ENCODE data around the gene PDCD6IP. TPM values are rescaled to one million over a fixed set of nuclear protein-coding genes. Genes with fewer than 3 reads are reported as not detected.
"Not testable (repeated sequence)": the region's sequence is repeated elsewhere in the genome, so short reads cannot be mapped to it uniquely, and the experiment has no call there.

Gene PDCD6IP
- total RNA-seq, 1 experiment from 2014 or later: 205 TPM

DNA sequence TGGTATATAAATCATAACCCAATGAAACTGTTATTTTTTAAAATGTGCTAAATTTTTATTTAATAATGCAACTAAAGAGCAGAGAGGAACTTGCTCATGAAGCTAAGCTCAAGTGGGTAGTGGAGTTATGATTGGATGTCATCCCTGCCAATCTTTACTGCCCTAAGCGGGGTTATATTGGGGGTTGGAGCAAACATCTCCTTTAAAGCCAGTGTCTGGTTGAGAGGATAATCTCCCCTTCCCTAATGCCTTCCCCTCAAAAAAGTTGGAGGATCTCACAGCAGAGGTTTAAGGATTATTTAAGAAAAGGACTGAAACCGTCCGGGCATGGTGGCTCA, 48.2 kb upstream of the PDCD6IP start:
- TF ChIP-seq, protein P1, sequence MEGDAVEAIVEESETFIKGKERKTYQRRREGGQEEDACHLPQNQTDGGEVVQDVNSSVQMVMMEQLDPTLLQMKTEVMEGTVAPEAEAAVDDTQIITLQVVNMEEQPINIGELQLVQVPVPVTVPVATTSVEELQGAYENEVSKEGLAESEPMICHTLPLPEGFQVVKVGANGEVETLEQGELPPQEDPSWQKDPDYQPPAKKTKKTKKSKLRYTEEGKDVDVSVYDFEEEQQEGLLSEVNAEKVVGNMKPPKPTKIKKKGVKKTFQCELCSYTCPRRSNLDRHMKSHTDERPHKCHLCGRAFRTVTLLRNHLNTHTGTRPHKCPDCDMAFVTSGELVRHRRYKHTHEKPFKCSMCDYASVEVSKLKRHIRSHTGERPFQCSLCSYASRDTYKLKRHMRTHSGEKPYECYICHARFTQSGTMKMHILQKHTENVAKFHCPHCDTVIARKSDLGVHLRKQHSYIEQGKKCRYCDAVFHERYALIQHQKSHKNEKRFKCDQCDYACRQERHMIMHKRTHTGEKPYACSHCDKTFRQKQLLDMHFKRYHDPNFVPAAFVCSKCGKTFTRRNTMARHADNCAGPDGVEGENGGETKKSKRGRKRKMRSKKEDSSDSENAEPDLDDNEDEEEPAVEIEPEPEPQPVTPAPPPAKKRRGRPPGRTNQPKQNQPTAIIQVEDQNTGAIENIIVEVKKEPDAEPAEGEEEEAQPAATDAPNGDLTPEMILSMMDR (IDR thresholded peaks at IDR 0.05): no peak
- TF ChIP-seq, protein P2, sequence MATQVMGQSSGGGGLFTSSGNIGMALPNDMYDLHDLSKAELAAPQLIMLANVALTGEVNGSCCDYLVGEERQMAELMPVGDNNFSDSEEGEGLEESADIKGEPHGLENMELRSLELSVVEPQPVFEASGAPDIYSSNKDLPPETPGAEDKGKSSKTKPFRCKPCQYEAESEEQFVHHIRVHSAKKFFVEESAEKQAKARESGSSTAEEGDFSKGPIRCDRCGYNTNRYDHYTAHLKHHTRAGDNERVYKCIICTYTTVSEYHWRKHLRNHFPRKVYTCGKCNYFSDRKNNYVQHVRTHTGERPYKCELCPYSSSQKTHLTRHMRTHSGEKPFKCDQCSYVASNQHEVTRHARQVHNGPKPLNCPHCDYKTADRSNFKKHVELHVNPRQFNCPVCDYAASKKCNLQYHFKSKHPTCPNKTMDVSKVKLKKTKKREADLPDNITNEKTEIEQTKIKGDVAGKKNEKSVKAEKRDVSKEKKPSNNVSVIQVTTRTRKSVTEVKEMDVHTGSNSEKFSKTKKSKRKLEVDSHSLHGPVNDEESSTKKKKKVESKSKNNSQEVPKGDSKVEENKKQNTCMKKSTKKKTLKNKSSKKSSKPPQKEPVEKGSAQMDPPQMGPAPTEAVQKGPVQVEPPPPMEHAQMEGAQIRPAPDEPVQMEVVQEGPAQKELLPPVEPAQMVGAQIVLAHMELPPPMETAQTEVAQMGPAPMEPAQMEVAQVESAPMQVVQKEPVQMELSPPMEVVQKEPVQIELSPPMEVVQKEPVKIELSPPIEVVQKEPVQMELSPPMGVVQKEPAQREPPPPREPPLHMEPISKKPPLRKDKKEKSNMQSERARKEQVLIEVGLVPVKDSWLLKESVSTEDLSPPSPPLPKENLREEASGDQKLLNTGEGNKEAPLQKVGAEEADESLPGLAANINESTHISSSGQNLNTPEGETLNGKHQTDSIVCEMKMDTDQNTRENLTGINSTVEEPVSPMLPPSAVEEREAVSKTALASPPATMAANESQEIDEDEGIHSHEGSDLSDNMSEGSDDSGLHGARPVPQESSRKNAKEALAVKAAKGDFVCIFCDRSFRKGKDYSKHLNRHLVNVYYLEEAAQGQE (IDR thresholded peaks at IDR 0.05; ENCODE audit: insufficient read depth in 1 of 2, low read depth in 2 of 2, low read length in 1 of 2): no peak
- TF ChIP-seq POLR2AphosphoS5 (IDR thresholded peaks at IDR 0.05; ENCODE audit: low read depth, low read length) (no peak), TCF7L2 (IDR thresholded peaks at IDR 0.05; ENCODE audit: low read depth, low read length) (no peak), SIN3A (IDR thresholded peaks at IDR 0.05; ENCODE audit: borderline replicate concordance, insufficient read depth, low read depth, low read length) (no peak)
- intact Hi-C loops (cut with micrococcal nuclease; ENCODE audit: unreplicated experiment) (no loop called here), in situ Hi-C loops (cut with HindIII; ENCODE audit: low pct_unique_long_range_greater_than_20kb, low sequenced_read_pairs) (no loop called here)
- BruUV-seq (replicated peaks): no TSS peak
- no peak for ATAC-seq
- POLR2A ChIA-PET: no interaction called here
- Histone ChIP-seq H3K27me3 (ENCODE audit: control insufficient read depth, insufficient read depth, low read length) (no peaks in the 10 kb centered on the region), H3K9me3 (ENCODE audit: control insufficient read depth, insufficient read depth, low read depth, low read length) (no peaks in the 10 kb centered on the region), H3K4me3 (ENCODE audit: low read depth in 2 of 2, low read length in 2 of 2) (no peak overlapping the region), H3K36me3 (ENCODE audit: control insufficient read depth, insufficient read depth, low read length) (no peaks in the 10 kb centered on the region), H3K27ac (ENCODE audit: low read length) (no peak overlapping the region), H3K4me1 (ENCODE audit: control insufficient read depth, insufficient read depth, low read length) (no peaks in the 10 kb centered on the region)
- DNase-seq (ENCODE audit: low read depth, low spot score): no peak
- CTCF ChIA-PET: no interaction called here

DNA sequence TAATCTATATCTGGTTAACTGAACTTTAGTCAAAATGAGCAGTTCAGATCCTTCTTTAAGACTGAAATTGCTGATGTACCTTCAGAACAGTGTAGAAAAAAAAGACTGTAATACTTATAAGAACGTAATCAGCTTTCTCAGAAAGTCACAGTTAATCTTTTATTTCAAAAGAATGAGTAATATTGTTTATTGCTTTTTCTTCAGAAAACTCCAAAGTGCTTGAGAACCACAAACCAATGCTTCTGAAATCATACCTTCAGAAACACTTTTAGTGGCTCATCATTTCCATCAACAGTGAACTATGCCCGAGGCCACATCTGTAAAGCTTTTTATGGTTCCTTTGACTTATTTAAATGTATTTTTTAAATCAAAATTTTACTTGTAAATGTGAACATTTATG, 47.1 kb upstream of the PDCD6IP start:
- Histone ChIP-seq H3K27ac (ENCODE audit: low read length) (no peak overlapping the region), H3K36me3 (ENCODE audit: control insufficient read depth, insufficient read depth, low read length) (no peaks in the 10 kb centered on the region), H3K27me3 (ENCODE audit: control insufficient read depth, insufficient read depth, low read length) (no peaks in the 10 kb centered on the region), H3K9me3 (ENCODE audit: control insufficient read depth, insufficient read depth, low read depth, low read length) (no peaks in the 10 kb centered on the region), H3K4me1 (ENCODE audit: control insufficient read depth, insufficient read depth, low read length) (no peaks in the 10 kb centered on the region), H3K4me3 (ENCODE audit: low read depth in 2 of 2, low read length in 2 of 2) (no peak overlapping the region)
- TF ChIP-seq, protein P2 (IDR thresholded peaks at IDR 0.05; ENCODE audit: insufficient read depth in 1 of 2, low read depth in 2 of 2, low read length in 1 of 2): no peak
- TF ChIP-seq TCF7L2 (IDR thresholded peaks at IDR 0.05; ENCODE audit: low read depth, low read length) (no peak), POLR2AphosphoS5 (IDR thresholded peaks at IDR 0.05; ENCODE audit: low read depth, low read length) (no peak), SIN3A (IDR thresholded peaks at IDR 0.05; ENCODE audit: borderline replicate concordance, insufficient read depth, low read depth, low read length) (no peak)
- TF ChIP-seq, protein P1 (IDR thresholded peaks at IDR 0.05): no peak
- ATAC-seq (no peak), DNase-seq (ENCODE audit: low read depth, low spot score) (no peak)
- in situ Hi-C loops (cut with HindIII; ENCODE audit: low pct_unique_long_range_greater_than_20kb, low sequenced_read_pairs) (no loop called here), intact Hi-C loops (cut with micrococcal nuclease; ENCODE audit: unreplicated experiment) (no loop called here)
- CTCF ChIA-PET: no interaction called here
- BruUV-seq (replicated peaks): no TSS peak
- POLR2A ChIA-PET: no interaction called here

DNA sequence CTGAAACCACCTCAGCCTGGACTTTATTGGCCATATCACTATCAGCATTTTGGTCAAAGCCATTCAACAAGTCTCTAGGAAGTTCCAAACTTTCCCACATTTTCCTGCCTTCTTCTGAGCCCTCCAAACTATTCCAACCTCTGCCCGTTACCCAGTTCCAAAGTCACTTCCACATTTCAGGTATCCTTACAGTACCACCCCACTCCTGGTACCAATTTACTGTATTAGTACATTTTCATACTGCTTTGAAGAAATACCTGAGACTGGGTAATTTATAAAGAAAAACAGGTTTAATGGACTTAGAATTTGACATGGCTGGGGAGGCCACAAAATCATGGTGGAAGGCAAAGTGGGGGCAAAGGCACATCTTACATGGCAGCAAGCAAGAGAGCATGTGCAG, 44.0 kb upstream of the PDCD6IP start:
- CTCF ChIA-PET; POLR2A ChIA-PET; in situ Hi-C loops (cut with HindIII; ENCODE audit: low pct_unique_long_range_greater_than_20kb, low sequenced_read_pairs): not testable (repeated sequence)

More for the DNA sequence above, 44.0 kb upstream of the PDCD6IP start:
- BruUV-seq (replicated peaks); H3K27ac ChIP-seq (ENCODE audit: low read length); H3K4me3 ChIP-seq (ENCODE audit: low read depth in 2 of 2, low read length in 2 of 2); H3K9me3 ChIP-seq (ENCODE audit: control insufficient read depth, insufficient read depth, low read depth, low read length); H3K27me3 ChIP-seq (ENCODE audit: control insufficient read depth, insufficient read depth, low read length); H3K4me1 ChIP-seq (ENCODE audit: control insufficient read depth, insufficient read depth, low read length); DNase-seq (ENCODE audit: low read depth, low spot score); H3K36me3 ChIP-seq (ENCODE audit: control insufficient read depth, insufficient read depth, low read length); ATAC-seq; intact Hi-C loops (cut with micrococcal nuclease; ENCODE audit: unreplicated experiment): not testable (repeated sequence)
